ENCODE measurements around the gene SERPINB7.

SERPINB7 gene

GRCh38 chr18:63818212-63818611, 43.0 kb downstream of the SERPINB7 start:
- no peak for TF ChIP-seq CTCF (IDR thresholded peaks at IDR 0.05; ENCODE audit: insufficient read depth, low read length, poor library complexity, severe bottlenecking)
- no peak for TF ChIP-seq EZH2phosphoT487 (conservative IDR thresholded peaks at IDR 0.05; ENCODE audit: low read length)
- no peaks in the 10 kb centered on the region for H4K20me1 ChIP-seq (ENCODE audit: low read depth, low read length)
- H3K79me2 ChIP-seq (ENCODE audit: insufficient read depth, low read length), result no peaks in the 10 kb centered on the region
- no peak overlapping the region for H2AFZ ChIP-seq (ENCODE audit: low read depth, low read length, severe bottlenecking)
- no peak overlapping the region for H3K4me2 ChIP-seq (ENCODE audit: low read depth, low read length, poor library complexity, severe bottlenecking)
- H3K9me2 ChIP-seq (replicated peaks; ENCODE audit: insufficient read depth, low read length), result no peaks in the 10 kb centered on the region
- no peaks in the 10 kb centered on the region for H3K36me3 ChIP-seq (ENCODE audit: low read length)
- H3F3A ChIP-seq (ENCODE audit: insufficient read depth), result no peaks in the 10 kb centered on the region
- no peaks in the 10 kb centered on the region for H3K9me3 ChIP-seq (ENCODE audit: insufficient read depth, low read length)
- H3K4me3 ChIP-seq (ENCODE audit: insufficient read depth, low read length, poor library complexity, severe bottlenecking), result no peak overlapping the region
- no peak overlapping the region for H3K27ac ChIP-seq (ENCODE audit: low read depth, low read length)
- no peak overlapping the region for H3K9ac ChIP-seq (ENCODE audit: low read length)
- no peaks in the 10 kb centered on the region for H3K27me3 ChIP-seq (ENCODE audit: low read length)

GRCh38 chr18:63819786-63820185, 44.6 kb downstream of the SERPINB7 start:
- no peak for TF ChIP-seq EZH2phosphoT487 (conservative IDR thresholded peaks at IDR 0.05; ENCODE audit: low read length)
- no peak for TF ChIP-seq CTCF (IDR thresholded peaks at IDR 0.05; ENCODE audit: insufficient read depth, low read length, poor library complexity, severe bottlenecking)

GRCh38 chr18:63820694-63821093, 45.5 kb downstream of the SERPINB7 start:
- H3K9me2 ChIP-seq (replicated peaks; ENCODE audit: insufficient read depth, low read length), result no peaks in the 10 kb centered on the region
- no peak overlapping the region for H3K4me2 ChIP-seq (ENCODE audit: low read depth, low read length, poor library complexity, severe bottlenecking)
- no peak overlapping the region for H3K9ac ChIP-seq (ENCODE audit: low read length)

More at GRCh38 chr18:63819786-63820185, 44.6 kb downstream of the SERPINB7 start:
- no peak overlapping the region for H3K4me2 ChIP-seq (ENCODE audit: low read depth, low read length, poor library complexity, severe bottlenecking)
- H3K36me3 ChIP-seq (ENCODE audit: low read length), result no peaks in the 10 kb centered on the region
- H3K79me2 ChIP-seq (ENCODE audit: insufficient read depth, low read length), result no peaks in the 10 kb centered on the region
- no peaks in the 10 kb centered on the region for H3F3A ChIP-seq (ENCODE audit: insufficient read depth)
- H3K9me2 ChIP-seq (replicated peaks; ENCODE audit: insufficient read depth, low read length), result no peaks in the 10 kb centered on the region
- no peak overlapping the region for H2AFZ ChIP-seq (ENCODE audit: low read depth, low read length, severe bottlenecking)
- H3K27me3 ChIP-seq (ENCODE audit: low read length), result no peaks in the 10 kb centered on the region
- no peak overlapping the region for H3K27ac ChIP-seq (ENCODE audit: low read depth, low read length)
- H3K4me3 ChIP-seq (ENCODE audit: insufficient read depth, low read length, poor library complexity, severe bottlenecking), result no peak overlapping the region
- no peak overlapping the region for H3K9ac ChIP-seq (ENCODE audit: low read length)
- H4K20me1 ChIP-seq (ENCODE audit: low read depth, low read length), result no peaks in the 10 kb centered on the region
- no peaks in the 10 kb centered on the region for H3K9me3 ChIP-seq (ENCODE audit: insufficient read depth, low read length)

More at GRCh38 chr18:63820694-63821093, 45.5 kb downstream of the SERPINB7 start:
- H3K27me3 ChIP-seq (ENCODE audit: low read length), result no peaks in the 10 kb centered on the region
- no peaks in the 10 kb centered on the region for H3K36me3 ChIP-seq (ENCODE audit: low read length)
- H2AFZ ChIP-seq (ENCODE audit: low read depth, low read length, severe bottlenecking), result no peak overlapping the region
- no peaks in the 10 kb centered on the region for H4K20me1 ChIP-seq (ENCODE audit: low read depth, low read length)
- TF ChIP-seq EZH2phosphoT487 (conservative IDR thresholded peaks at IDR 0.05; ENCODE audit: low read length) (no peak), CTCF (IDR thresholded peaks at IDR 0.05; ENCODE audit: insufficient read depth, low read length, poor library complexity, severe bottlenecking) (no peak)
- H3K9me3 ChIP-seq (ENCODE audit: insufficient read depth, low read length), result no peaks in the 10 kb centered on the region
- no peak overlapping the region for H3K27ac ChIP-seq (ENCODE audit: low read depth, low read length)
- H3F3A ChIP-seq (ENCODE audit: insufficient read depth), result no peaks in the 10 kb centered on the region
- H3K79me2 ChIP-seq (ENCODE audit: insufficient read depth, low read length), result no peaks in the 10 kb centered on the region
- H3K4me3 ChIP-seq (ENCODE audit: insufficient read depth, low read length, poor library complexity, severe bottlenecking), result no peak overlapping the region
